Panc1 (cell line): ENCODE data around the gene KHDRBS2. TPM values are rescaled to one million over a fixed set of nuclear protein-coding genes. Genes with fewer than 3 reads are reported as not detected.

Experiments used
- ATAC-seq: fragments of 200-7000 bp; cut with Tn5 transposase; 2 replicates; pipeline ENCODE4 v1.9.1; 2020; ENCODE audit warnings: mild to moderate bottlenecking, moderate library complexity
- BruUV-seq: library from RNA; stranded (reverse); fragments of 400-500 nt; replicated peaks from 2 replicates; lab custom pipeline; 2021; lab: Mats Ljungman, UMichigan
- CTCF ChIA-PET: fragments of 300-600 bp; sonication (Branson Sonifier 250); formaldehyde crosslinking; loops from one replicate; lab custom pipeline; 2022; ENCODE audit warnings: antibody characterized with exemption; lab: Charles Lee
- POLR2A ChIA-PET: fragments of 300-600 bp; sonication (Branson Sonifier 250); formaldehyde crosslinking; loops from one replicate; lab custom pipeline; 2022; ENCODE audit warnings: antibody characterized with exemption; lab: Charles Lee
- DNase-seq: peaks from one replicate; pipeline ENCODE4 v3.0.0-alpha.2; 2010; ENCODE audit warnings: low read depth, low spot score
- H3K27ac ChIP-seq: 2 replicates; pipeline ENCODE4 v1.5.1; 2011; ENCODE audit warnings: mild to moderate bottlenecking, low read length, inconsistent platforms
- H3K27me3 ChIP-seq: fragments of 200-500 bp; sonication (Bioruptor generic); 2 replicates; pipeline ENCODE4 v1.6.0; 2014; ENCODE audit warnings: low read length, inconsistent platforms; ENCODE audit not compliant: control insufficient read depth, insufficient read depth
- H3K36me3 ChIP-seq: fragments of 200-500 bp; sonication (Bioruptor generic); 2 replicates; pipeline ENCODE4 v1.5.1; 2014; ENCODE audit warnings: inconsistent platforms, mild to moderate bottlenecking, low read length, moderate library complexity; ENCODE audit not compliant: control insufficient read depth, insufficient read depth
- H3K4me1 ChIP-seq: 2 replicates; pipeline ENCODE4 v1.5.1; 2011; ENCODE audit warnings: inconsistent platforms, mild to moderate bottlenecking, low read length, moderate library complexity; ENCODE audit not compliant: control insufficient read depth, insufficient read depth
- H3K4me3 ChIP-seq, 2 experiments: 2 replicates each; pipeline ENCODE4 v1.5.1; 2011 to 2012; ENCODE audit warnings: low read depth in 2 of 2, low read length in 2 of 2, mild to moderate bottlenecking in 2 of 2, inconsistent platforms in 1 of 2, moderate library complexity in 1 of 2
- H3K9me3 ChIP-seq: fragments of 200-500 bp; sonication (Bioruptor generic); 2 replicates; pipeline ENCODE4 v1.5.1; 2014; ENCODE audit warnings: low read depth, mild to moderate bottlenecking, inconsistent platforms, low read length, moderate library complexity; ENCODE audit not compliant: control insufficient read depth, insufficient read depth
- POLR2AphosphoS5 ChIP-seq: IDR thresholded peaks from 2 replicates; pipeline ENCODE4 v1.6.1; 2012; ENCODE audit warnings: mild to moderate bottlenecking, low read depth, low read length, moderate library complexity
- SIN3A ChIP-seq: IDR thresholded peaks from 2 replicates; pipeline ENCODE4 v1.6.1; 2012; ENCODE audit warnings: low read depth, mild to moderate bottlenecking, low read length, moderate library complexity, borderline replicate concordance; ENCODE audit not compliant: insufficient read depth
- TCF7L2 ChIP-seq: IDR thresholded peaks from 2 replicates; pipeline ENCODE4 v1.6.1; 2011; ENCODE audit warnings: mild to moderate bottlenecking, low read depth, low read length, inconsistent platforms
- in situ Hi-C: cut with HindIII; loops from 2 replicates; pipeline ENCODE4 v1.10.0; 2016; ENCODE audit warnings: low sequenced_read_pairs, low pct_unique_long_range_greater_than_20kb
- intact Hi-C: fragments of 100-400 bp; cut with micrococcal nuclease; formaldehyde crosslinking; loops from one replicate; pipeline ENCODE4 v1.10.0; 2022; ENCODE audit not compliant: unreplicated experiment
- total RNA-seq: library from RNA; stranded (reverse); gene quantifications from one replicate; pipeline ENCODE4 v1.2.1, GENCODE V29; 2021; ENCODE audit not compliant: unreplicated experiment
- TF ChIP-seq, protein P1 (sequence below), 2 experiments: IDR thresholded peaks; 2 replicates each; pipeline ENCODE4 v1.6.1; 2011 to 2012; ENCODE audit warnings: low read depth in 2 of 2, control low read depth in 1 of 2, low read length in 1 of 2, mild to moderate bottlenecking in 1 of 2, moderate library complexity in 1 of 2; ENCODE audit not compliant: insufficient read depth in 1 of 2
- TF ChIP-seq, protein P2 (sequence below): fragments of 450-650 bp; IDR thresholded peaks from 2 replicates; pipeline ENCODE4 v1.5.1; 2017; ENCODE audit warnings: mild to moderate bottlenecking

KHDRBS2 gene
- total RNA-seq, 1 experiment from 2014 or later, result not detected

DNA sequence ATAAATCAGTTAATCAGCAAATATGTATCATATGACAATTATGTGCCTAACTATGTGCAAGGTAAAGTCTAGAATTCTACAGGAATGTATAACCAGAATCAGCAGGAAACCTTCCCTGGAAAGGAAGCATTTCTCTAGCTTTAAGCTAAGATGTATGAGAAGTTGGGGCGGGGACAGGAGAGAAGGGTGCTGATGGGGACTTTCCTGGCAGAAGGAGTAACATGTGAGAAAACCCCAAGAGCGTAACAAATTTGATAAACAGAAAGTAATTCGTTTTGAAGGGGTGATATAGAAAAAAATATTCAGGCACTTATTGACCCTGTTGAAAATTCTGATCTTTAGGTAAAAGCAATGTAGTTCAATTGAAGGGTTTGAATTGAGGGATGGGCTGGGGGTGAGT is 226.1 kb downstream of the KHDRBS2 start:
- Histone ChIP-seq H3K4me3 (no peak overlapping the region), H3K9me3 (no peaks in the 10 kb centered on the region), H3K36me3 (no peaks in the 10 kb centered on the region), H3K27me3 (no peaks in the 10 kb centered on the region), H3K4me1 (no peaks in the 10 kb centered on the region), H3K27ac (no peak overlapping the region)
- CTCF ChIA-PET, result no interaction called here
- POLR2A ChIA-PET, result no interaction called here
- no peak for DNase-seq
- in situ Hi-C loops (no loop called here), intact Hi-C loops (no loop called here)
- no TSS peak for BruUV-seq
- TF ChIP-seq POLR2AphosphoS5 (no peak), SIN3A (no peak), TCF7L2 (no peak)
- ATAC-seq, result no peak

DNA sequence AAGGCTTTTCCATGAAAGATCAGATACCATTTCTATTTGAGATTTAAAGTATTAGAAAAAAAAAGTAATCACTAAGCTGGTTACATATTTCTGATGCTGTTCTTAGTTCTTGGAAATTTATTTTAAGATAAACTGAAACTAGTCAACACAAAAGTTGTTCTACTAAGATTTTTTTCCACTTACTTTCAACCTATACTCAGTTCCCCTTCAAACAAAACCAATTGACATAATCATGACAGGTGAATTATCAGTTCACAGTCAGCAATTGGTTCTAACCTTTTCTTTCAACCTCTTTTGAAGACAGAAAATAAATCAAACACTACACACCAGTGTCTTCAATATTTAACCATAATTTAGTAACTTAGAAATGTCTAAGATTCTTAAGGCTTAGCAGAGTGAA is 228.7 kb downstream of the KHDRBS2 start:
- no peak for DNase-seq
- Histone ChIP-seq H3K4me1 (no peaks in the 10 kb centered on the region), H3K27me3 (no peaks in the 10 kb centered on the region), H3K36me3 (no peaks in the 10 kb centered on the region), H3K9me3 (no peaks in the 10 kb centered on the region), H3K4me3 (no peak overlapping the region), H3K27ac (no peak overlapping the region)
- ChIA-PET CTCF (no interaction called here), POLR2A (no interaction called here)
- intact Hi-C loops (no loop called here), in situ Hi-C loops (no loop called here)
- ATAC-seq, result no peak
- TF ChIP-seq, protein P1, sequence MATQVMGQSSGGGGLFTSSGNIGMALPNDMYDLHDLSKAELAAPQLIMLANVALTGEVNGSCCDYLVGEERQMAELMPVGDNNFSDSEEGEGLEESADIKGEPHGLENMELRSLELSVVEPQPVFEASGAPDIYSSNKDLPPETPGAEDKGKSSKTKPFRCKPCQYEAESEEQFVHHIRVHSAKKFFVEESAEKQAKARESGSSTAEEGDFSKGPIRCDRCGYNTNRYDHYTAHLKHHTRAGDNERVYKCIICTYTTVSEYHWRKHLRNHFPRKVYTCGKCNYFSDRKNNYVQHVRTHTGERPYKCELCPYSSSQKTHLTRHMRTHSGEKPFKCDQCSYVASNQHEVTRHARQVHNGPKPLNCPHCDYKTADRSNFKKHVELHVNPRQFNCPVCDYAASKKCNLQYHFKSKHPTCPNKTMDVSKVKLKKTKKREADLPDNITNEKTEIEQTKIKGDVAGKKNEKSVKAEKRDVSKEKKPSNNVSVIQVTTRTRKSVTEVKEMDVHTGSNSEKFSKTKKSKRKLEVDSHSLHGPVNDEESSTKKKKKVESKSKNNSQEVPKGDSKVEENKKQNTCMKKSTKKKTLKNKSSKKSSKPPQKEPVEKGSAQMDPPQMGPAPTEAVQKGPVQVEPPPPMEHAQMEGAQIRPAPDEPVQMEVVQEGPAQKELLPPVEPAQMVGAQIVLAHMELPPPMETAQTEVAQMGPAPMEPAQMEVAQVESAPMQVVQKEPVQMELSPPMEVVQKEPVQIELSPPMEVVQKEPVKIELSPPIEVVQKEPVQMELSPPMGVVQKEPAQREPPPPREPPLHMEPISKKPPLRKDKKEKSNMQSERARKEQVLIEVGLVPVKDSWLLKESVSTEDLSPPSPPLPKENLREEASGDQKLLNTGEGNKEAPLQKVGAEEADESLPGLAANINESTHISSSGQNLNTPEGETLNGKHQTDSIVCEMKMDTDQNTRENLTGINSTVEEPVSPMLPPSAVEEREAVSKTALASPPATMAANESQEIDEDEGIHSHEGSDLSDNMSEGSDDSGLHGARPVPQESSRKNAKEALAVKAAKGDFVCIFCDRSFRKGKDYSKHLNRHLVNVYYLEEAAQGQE (IDR thresholded peaks at IDR 0.05; ENCODE audit: insufficient read depth in 1 of 2, low read depth in 2 of 2, low read length in 1 of 2), result no peak
- TF ChIP-seq POLR2AphosphoS5 (no peak), TCF7L2 (no peak), SIN3A (no peak)
- TF ChIP-seq, protein P2, sequence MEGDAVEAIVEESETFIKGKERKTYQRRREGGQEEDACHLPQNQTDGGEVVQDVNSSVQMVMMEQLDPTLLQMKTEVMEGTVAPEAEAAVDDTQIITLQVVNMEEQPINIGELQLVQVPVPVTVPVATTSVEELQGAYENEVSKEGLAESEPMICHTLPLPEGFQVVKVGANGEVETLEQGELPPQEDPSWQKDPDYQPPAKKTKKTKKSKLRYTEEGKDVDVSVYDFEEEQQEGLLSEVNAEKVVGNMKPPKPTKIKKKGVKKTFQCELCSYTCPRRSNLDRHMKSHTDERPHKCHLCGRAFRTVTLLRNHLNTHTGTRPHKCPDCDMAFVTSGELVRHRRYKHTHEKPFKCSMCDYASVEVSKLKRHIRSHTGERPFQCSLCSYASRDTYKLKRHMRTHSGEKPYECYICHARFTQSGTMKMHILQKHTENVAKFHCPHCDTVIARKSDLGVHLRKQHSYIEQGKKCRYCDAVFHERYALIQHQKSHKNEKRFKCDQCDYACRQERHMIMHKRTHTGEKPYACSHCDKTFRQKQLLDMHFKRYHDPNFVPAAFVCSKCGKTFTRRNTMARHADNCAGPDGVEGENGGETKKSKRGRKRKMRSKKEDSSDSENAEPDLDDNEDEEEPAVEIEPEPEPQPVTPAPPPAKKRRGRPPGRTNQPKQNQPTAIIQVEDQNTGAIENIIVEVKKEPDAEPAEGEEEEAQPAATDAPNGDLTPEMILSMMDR, result no peak
- no TSS peak for BruUV-seq

DNA sequence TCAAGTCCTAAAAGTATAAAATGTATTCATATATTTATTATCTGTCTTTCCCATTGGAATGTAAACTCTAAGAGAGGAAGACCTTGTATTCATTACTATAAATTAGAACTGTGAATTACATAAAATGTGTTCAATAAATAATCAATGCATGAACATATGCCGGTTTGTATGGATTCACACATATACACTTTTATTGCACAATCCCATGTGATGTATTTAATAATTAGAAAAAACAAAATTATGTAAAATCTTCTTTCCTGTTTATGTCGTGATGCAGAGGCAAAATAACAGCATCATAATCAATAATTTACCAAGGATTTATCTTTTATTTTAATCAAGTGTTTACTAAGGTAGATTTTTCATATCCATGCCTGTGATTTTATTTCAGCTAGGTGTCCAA is 240.5 kb downstream of the KHDRBS2 start:
- no TSS peak for BruUV-seq
- intact Hi-C loops (no loop called here), in situ Hi-C loops (no loop called here)
- no peak for TF ChIP-seq TCF7L2
- no peak for TF ChIP-seq SIN3A
- TF ChIP-seq, protein P1 (IDR thresholded peaks at IDR 0.05; ENCODE audit: insufficient read depth in 1 of 2, low read depth in 2 of 2, low read length in 1 of 2), result no peak
- TF ChIP-seq, protein P2, result no peak
- TF ChIP-seq POLR2AphosphoS5, result no peak
- Histone ChIP-seq H3K4me1 (no peaks in the 10 kb centered on the region), H3K9me3 (no peaks in the 10 kb centered on the region), H3K27me3 (no peaks in the 10 kb centered on the region), H3K4me3 (no peak overlapping the region), H3K36me3 (no peaks in the 10 kb centered on the region), H3K27ac (no peak overlapping the region)
- CTCF ChIA-PET, result no interaction called here
- no peak for DNase-seq
- ATAC-seq, result no peak
- POLR2A ChIA-PET, result no interaction called here
